Measurements from ENCODE around the gene TPRG1L.

Gene TPRG1L

DNA sequence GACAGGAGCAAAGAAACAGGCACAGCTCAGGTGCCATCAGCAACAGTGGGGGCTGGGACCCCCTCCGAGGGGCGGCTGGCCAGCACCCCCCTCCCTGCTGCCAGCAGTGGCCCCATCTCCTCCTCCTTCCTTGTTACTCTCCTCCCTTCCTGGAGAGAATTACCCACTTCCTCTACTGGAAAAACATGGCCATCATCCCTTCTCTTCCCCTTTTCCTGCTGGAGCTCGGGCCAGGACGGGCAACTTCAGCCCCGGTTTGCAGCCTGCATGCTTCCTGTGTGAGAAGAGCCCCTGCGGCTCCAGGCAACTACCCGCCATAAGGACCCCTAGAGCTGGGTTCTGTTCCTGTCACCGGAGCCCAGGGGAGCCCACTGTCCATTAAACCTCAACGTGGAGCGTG lies 31.1 kb upstream of the TPRG1L start:
- CTCF ChIA-PET, result interaction anchor here (1.3 to 1.9 kb wide), 2 partner anchors 11 to 25 kb away, joined by 3 to 4 read pairs; no protein-coding TSS in a partner anchor
- POLR2A ChIA-PET, result no interaction called here
- TF ChIP-seq CTCF (IDR thresholded peaks at IDR 0.05; ENCODE audit: control extremely low read depth, extremely low read depth, low read depth, missing control alignments), result no peak

DNA sequence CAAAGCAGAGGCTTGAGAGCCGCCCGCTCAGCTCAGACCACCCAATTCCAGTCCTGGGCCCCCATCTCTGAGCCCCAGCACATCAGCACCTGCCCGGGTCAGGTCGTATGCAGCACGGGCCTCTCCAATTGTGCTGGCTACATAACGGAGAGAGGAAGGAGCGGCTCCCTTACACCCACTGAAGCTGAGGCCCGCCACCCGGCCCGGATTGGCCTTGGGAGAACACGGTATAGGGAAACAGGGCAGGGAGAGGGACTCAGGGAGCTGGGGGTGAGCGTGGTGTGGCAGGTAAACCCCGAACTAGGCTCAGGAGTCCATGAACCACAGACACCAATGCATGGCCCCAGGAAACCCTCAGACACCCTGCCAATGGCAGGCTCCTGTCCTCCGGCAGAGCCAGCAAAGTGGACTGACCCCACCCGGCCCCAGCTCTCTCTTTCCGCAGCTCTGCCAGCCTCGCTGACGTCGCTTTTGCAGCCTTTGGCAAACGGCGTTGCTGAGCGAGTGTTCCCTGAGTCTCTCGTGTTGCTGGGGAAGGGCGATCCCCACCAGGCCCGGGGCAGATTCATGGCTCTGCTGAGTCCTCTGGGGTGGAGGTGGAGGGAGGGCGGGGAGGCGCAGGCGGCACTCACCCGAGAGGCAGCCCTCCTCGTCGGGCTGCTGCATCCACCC lies 30.0 kb upstream of the TPRG1L start:
- no peak for DNase-seq (ENCODE audit: extremely low spot score)
- TF ChIP-seq CTCF (IDR thresholded peaks at IDR 0.05; ENCODE audit: control extremely low read depth, extremely low read depth, low read depth, missing control alignments), result no peak
- POLR2A ChIA-PET, result no interaction called here
- CTCF ChIA-PET, result interaction anchor here (0.8 to 1.9 kb wide), 2 partner anchors 13 to 130 kb away, joined by 3 read pairs; no protein-coding TSS in a partner anchor

More for the DNA sequence above, 31.1 kb upstream of the TPRG1L start:
- DNase-seq (ENCODE audit: extremely low spot score), result no peak

DNA sequence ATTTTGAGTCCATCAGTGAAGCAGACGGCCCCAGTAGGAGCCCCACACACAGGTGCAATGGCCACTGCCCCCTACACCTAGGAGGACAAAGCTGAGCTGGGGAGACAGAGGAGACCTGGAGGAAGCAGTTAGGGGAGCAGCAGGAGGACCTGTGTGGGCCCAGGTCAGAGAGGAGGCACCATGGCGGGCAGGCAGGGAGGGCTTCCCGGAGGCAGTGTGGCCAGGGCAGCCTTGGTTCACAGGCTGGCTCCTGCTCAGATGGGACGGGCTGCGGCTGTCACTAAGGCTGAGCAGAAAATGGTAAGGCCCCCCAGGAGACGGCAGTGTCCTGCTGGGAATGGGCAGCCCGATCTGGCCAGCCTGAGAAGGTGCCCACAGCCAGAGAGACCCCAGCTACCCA lies 28.9 kb upstream of the TPRG1L start:
- no peak for DNase-seq (ENCODE audit: extremely low spot score)
- no peak for TF ChIP-seq CTCF (IDR thresholded peaks at IDR 0.05; ENCODE audit: control extremely low read depth, extremely low read depth, low read depth, missing control alignments)
- ChIA-PET POLR2A (no interaction called here), CTCF (no interaction called here)

- POLR2A ChIA-PET, result no interaction called here
- CTCF ChIA-PET, result interaction anchor here (0.9 to 1.1 kb wide), 2 partner anchors 32 to 113 kb away, joined by 3 read pairs; no protein-coding TSS in a partner anchor
- no peak for TF ChIP-seq CTCF (IDR thresholded peaks at IDR 0.05; ENCODE audit: control extremely low read depth, extremely low read depth, low read depth, missing control alignments)
- DNase-seq (ENCODE audit: extremely low spot score), result no peak
Observed at GRCh38 chr1:3596663-3597598, 27.9 kb upstream of the TPRG1L start.

DNA sequence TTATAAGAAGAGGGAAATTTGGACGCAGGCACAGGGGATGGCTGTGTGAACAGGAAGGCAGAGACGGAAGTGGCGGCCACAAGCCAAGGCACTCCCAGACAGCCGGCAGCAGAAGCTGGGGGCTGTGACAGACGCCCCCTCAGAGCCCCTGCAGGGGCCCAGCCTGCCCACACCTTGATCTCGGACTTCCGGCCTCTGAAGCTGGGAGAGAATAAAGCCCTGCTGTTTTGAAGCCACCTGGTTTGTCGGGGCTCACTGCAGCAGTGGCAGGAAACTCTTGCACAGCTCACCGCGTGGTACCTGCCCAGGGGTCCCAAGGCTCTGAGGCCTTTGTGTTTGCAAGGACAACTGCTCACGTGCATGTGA lies 27.2 kb upstream of the TPRG1L start:
- CTCF ChIA-PET, result interaction anchor here (0.9 to 1.1 kb wide), 2 partner anchors 33 to 114 kb away, joined by 3 read pairs; no protein-coding TSS in a partner anchor
- POLR2A ChIA-PET, result no interaction called here
- no peak for TF ChIP-seq CTCF (IDR thresholded peaks at IDR 0.05; ENCODE audit: control extremely low read depth, extremely low read depth, low read depth, missing control alignments)
- DNase-seq (ENCODE audit: extremely low spot score), result no peak

GRCh38 chr1:3598051-3598491 lies 26.7 kb upstream of the TPRG1L start:
- no peak for DNase-seq (ENCODE audit: extremely low spot score)
- TF ChIP-seq CTCF (IDR thresholded peaks at IDR 0.05; ENCODE audit: control extremely low read depth, extremely low read depth, low read depth, missing control alignments), result no peak
- CTCF ChIA-PET, result interaction anchor here (1.6 kb wide), 1 partner anchor 33 kb away, joined by 3 read pairs; no protein-coding TSS in a partner anchor
- POLR2A ChIA-PET, result no interaction called here

Measured in GM10248 (cell line).